ENCODE results near the gene ZNF469.

The ZNF469 gene

GRCh38 chr16:88411951-88412576 lies 29.3 kb downstream of the ZNF469 start:
- DNase-seq = no peak

GRCh38 chr16:88412766-88413165 lies 30.0 kb downstream of the ZNF469 start:
- DNase-seq = no peak

GRCh38 chr16:88413231-88413630 lies 30.5 kb downstream of the ZNF469 start:
- DNase-seq = no peak

- no peak for DNase-seq
Observed at GRCh38 chr16:88413631-88414030, 30.9 kb downstream of the ZNF469 start.

GRCh38 chr16:88414521-88415380 lies 32.0 kb downstream of the ZNF469 start:
- DNase-seq = no peak

GRCh38 chr16:88415381-88415705 lies 32.6 kb downstream of the ZNF469 start:
- DNase-seq = no peak

- DNase-seq = no peak
Observed at GRCh38 chr16:88415713-88416323, 33.1 kb downstream of the ZNF469 start.

- no peak for DNase-seq
Observed at GRCh38 chr16:88416686-88417085, 33.9 kb downstream of the ZNF469 start.

GRCh38 chr16:88417684-88418476 lies 35.1 kb downstream of the ZNF469 start:
- no peak for DNase-seq

- no peak for DNase-seq
Observed at GRCh38 chr16:88418869-88419268, 36.1 kb downstream of the ZNF469 start.

- no peak for DNase-seq
Observed at GRCh38 chr16:88419790-88420189, 37.0 kb downstream of the ZNF469 start.

- no peak for DNase-seq
Observed at GRCh38 chr16:88420496-88420895, 37.7 kb downstream of the ZNF469 start.

- no peak for DNase-seq
Observed at GRCh38 chr16:88421301-88421700, 38.5 kb downstream of the ZNF469 start.

GRCh38 chr16:88421871-88422433 lies 39.2 kb downstream of the ZNF469 start:
- no peak for DNase-seq

GRCh38 chr16:88422733-88423447 lies 40.1 kb downstream of the ZNF469 start:
- no peak for DNase-seq

GRCh38 chr16:88423448-88423850 lies 40.7 kb downstream of the ZNF469 start:
- DNase-seq = no peak

- no peak for DNase-seq
Observed at GRCh38 chr16:88424587-88425235, 42.0 kb downstream of the ZNF469 start.

GRCh38 chr16:88426018-88426417 lies 43.3 kb downstream of the ZNF469 start:
- no peak for DNase-seq

GRCh38 chr16:88427376-88427775 lies 44.6 kb downstream of the ZNF469 start:
- no peak for DNase-seq

GRCh38 chr16:88428156-88428555 lies 45.4 kb downstream of the ZNF469 start:
- DNase-seq = no peak

GRCh38 chr16:88428616-88429386 lies 46.0 kb downstream of the ZNF469 start:
- DNase-seq = no peak
